HG02678 (cell line): Measurements from ENCODE around the gene PODNL1.

Experiments
- ATAC-seq: cut with Tn5 transposase; IDR thresholded peaks from one replicate; pipeline ENCODE4 v1.9.1; 2021; ENCODE audit warnings: mild to moderate bottlenecking, moderate library complexity; ENCODE audit not compliant: unreplicated experiment

PODNL1 gene

GRCh38 chr19:13959141-13959961, 21.1 kb upstream of the PODNL1 start:
- no peak for ATAC-seq

- ATAC-seq = no peak
Measured at GRCh38 chr19:13958043-13958442, 19.8 kb upstream of the PODNL1 start.

- no peak for ATAC-seq
Measured at GRCh38 chr19:13957051-13957450, 18.8 kb upstream of the PODNL1 start.

- ATAC-seq = no peak
Measured at GRCh38 chr19:13956365-13956744, 18.1 kb upstream of the PODNL1 start.

GRCh38 chr19:13955662-13956364, 17.6 kb upstream of the PODNL1 start:
- ATAC-seq = no peak

- no peak for ATAC-seq
Measured at GRCh38 chr19:13954185-13954584, 16.0 kb upstream of the PODNL1 start.

GRCh38 chr19:13952931-13953531, 14.8 kb upstream of the PODNL1 start:
- ATAC-seq = no peak

GRCh38 chr19:13952154-13952930, 14.1 kb upstream of the PODNL1 start, which contains the start of gene DCAF15:
Gene DCAF15, plus strand, starts transcription at chr19:13952509. Its CDS starts 4 bp downstream, at chr19:13952513.
- peak; percentile 98 for ATAC-seq

GRCh38 chr19:13951799-13952153, 13.6 kb upstream of the PODNL1 start:
- peak; percentile 1 for ATAC-seq

- no peak for ATAC-seq
Measured at GRCh38 chr19:13951043-13951442, 12.8 kb upstream of the PODNL1 start.

- ATAC-seq = no peak
Measured at GRCh38 chr19:13946414-13946813, 8.2 kb upstream of the PODNL1 start.

- no peak for ATAC-seq
Measured at GRCh38 chr19:13942023-13942684, 3.9 kb upstream of the PODNL1 start.

- no peak for ATAC-seq
Measured at GRCh38 chr19:13937479-13938300, 527 bp downstream of the PODNL1 start.

GRCh38 chr19:13935765-13936510, 2.3 kb downstream of the PODNL1 start:
- no peak for ATAC-seq

GRCh38 chr19:13934785-13935109, 3.5 kb downstream of the PODNL1 start:
- ATAC-seq = no peak

GRCh38 chr19:13932911-13933393, 5.3 kb downstream of the PODNL1 start:
- ATAC-seq = no peak

- ATAC-seq = no peak
Measured at GRCh38 chr19:13932149-13932637, 6.0 kb downstream of the PODNL1 start.

GRCh38 chr19:13931391-13932148, 6.6 kb downstream of the PODNL1 start:
- ATAC-seq = no peak
